Transverse colon (tissue), 3 donors: ENCODE data around the gene OR2D3.

Experiments used
- POLR2A ChIP-seq: fragments of 450-650 bp; IDR thresholded peaks from one replicate; pipeline ENCODE4 v1.6.1; 2016; ENCODE audit warnings: antibody characterized with exemption, mild to moderate bottlenecking, moderate library complexity
- TF ChIP-seq, protein P1 (sequence below), 5 experiments: fragments of 200-600 bp in 3 of 5; fragments of 450-650 bp in 2 of 5; sonication (generic) in 3 of 5; IDR thresholded peaks; 1 replicate in 2 of 5; 2 replicates in 3 of 5; pipeline ENCODE4 v1.5.1; 2016 to 2017; ENCODE audit warnings: antibody characterized with exemption in 5 of 5, inconsistent platforms in 3 of 5, mild to moderate bottlenecking in 2 of 5, moderate library complexity in 1 of 5

DNA sequence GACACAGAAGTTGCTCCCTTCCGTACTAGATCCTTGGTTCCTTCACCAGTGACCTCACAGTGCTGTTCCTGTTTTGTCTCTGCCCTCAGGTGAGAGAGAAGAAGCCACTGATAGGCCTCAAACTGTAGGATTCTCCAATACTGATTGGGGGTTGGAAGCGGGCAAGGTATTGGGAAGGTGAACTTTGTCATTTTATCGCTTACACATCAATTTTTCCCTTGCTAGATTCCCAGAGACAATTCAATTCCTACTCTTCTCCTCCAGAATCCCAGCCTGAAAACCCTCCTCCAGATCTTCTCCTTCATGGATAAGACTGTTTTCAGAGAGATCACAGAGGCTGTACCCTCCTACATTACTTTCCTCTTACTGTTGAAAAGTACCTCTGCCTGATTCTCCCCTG, 9.4 kb upstream of the OR2D3 start:
- TF ChIP-seq, protein P1, sequence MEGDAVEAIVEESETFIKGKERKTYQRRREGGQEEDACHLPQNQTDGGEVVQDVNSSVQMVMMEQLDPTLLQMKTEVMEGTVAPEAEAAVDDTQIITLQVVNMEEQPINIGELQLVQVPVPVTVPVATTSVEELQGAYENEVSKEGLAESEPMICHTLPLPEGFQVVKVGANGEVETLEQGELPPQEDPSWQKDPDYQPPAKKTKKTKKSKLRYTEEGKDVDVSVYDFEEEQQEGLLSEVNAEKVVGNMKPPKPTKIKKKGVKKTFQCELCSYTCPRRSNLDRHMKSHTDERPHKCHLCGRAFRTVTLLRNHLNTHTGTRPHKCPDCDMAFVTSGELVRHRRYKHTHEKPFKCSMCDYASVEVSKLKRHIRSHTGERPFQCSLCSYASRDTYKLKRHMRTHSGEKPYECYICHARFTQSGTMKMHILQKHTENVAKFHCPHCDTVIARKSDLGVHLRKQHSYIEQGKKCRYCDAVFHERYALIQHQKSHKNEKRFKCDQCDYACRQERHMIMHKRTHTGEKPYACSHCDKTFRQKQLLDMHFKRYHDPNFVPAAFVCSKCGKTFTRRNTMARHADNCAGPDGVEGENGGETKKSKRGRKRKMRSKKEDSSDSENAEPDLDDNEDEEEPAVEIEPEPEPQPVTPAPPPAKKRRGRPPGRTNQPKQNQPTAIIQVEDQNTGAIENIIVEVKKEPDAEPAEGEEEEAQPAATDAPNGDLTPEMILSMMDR (IDR thresholded peaks at IDR 0.05) = no peak
- TF ChIP-seq POLR2A = no peak
